IMR-90 (cell line): ENCODE results near the gene TIMM13. TPM values are rescaled to one million over a fixed set of nuclear protein-coding genes. Genes with fewer than 3 reads are reported as not detected.

ENCODE experiments used
- ATAC-seq: fragments of 200-7000 bp; cut with Tn5 transposase; 2 replicates; pipeline ENCODE4 v1.9.1; 2020; ENCODE audit warnings: low read depth, mild to moderate bottlenecking, moderate library complexity
- BruUV-seq: library from RNA; stranded (reverse); fragments of 400-500 nt; replicated peaks from 2 replicates; lab custom pipeline; 2021; lab: Mats Ljungman, UMichigan
- CTCF ChIA-PET: fragments of 300-600 bp; formaldehyde crosslinking; extraction: SDS; loops from one replicate; lab custom pipeline; 2021; ENCODE audit warnings: antibody characterized with exemption; lab: Yijun Ruan, JAX
- POLR2A ChIA-PET: fragments of 300-600 bp; sonication (Branson Sonifier 250); formaldehyde crosslinking; loops from one replicate; lab custom pipeline; 2022; ENCODE audit warnings: antibody characterized with exemption; ENCODE audit not compliant: unreplicated experiment; lab: Charles Lee
- DNase-seq: peaks from one replicate; pipeline ENCODE4 v3.0.0; 2013
- H2AFZ ChIP-seq: replicated peaks from 2 replicates; pipeline ENCODE3; 2013; ENCODE audit warnings: low read length, mild to moderate bottlenecking; ENCODE audit not compliant: poor library complexity
- H2AK5ac ChIP-seq: 2 replicates; pipeline ENCODE4 v1.6.1; 2013; ENCODE audit warnings: low read depth, low read length, inconsistent platforms
- H2AK9ac ChIP-seq: replicated peaks from 2 replicates; pipeline ENCODE3; 2013; ENCODE audit warnings: mild to moderate bottlenecking, low read depth, low read length, moderate library complexity; ENCODE audit not compliant: poor library complexity
- H2BK120ac ChIP-seq: 2 replicates; pipeline ENCODE4 v1.6.1; 2013; ENCODE audit warnings: low read depth, low read length, inconsistent platforms
- H2BK15ac ChIP-seq: 3 replicates; pipeline ENCODE4 v1.6.1; 2013; ENCODE audit warnings: low read depth, low read length, inconsistent platforms
- H2BK20ac ChIP-seq: 2 replicates; pipeline ENCODE4 v1.6.1; 2013; ENCODE audit warnings: low read depth, mild to moderate bottlenecking, inconsistent platforms, low read length, moderate library complexity
- H2BK5ac ChIP-seq: 2 replicates; pipeline ENCODE4 v1.6.1; 2013; ENCODE audit warnings: mild to moderate bottlenecking, low read depth, low read length, inconsistent platforms; ENCODE audit not compliant: poor library complexity, severe bottlenecking
- H3K14ac ChIP-seq: replicated peaks from 2 replicates; pipeline ENCODE4 v1.6.1; 2013; ENCODE audit warnings: low read depth, low read length, inconsistent platforms
- H3K18ac ChIP-seq: 2 replicates; pipeline ENCODE4 v1.6.1; 2013; ENCODE audit warnings: low read depth, low read length, control low read depth
- H3K23ac ChIP-seq: 2 replicates; pipeline ENCODE4 v1.6.1; 2013; ENCODE audit warnings: low read depth, low read length, inconsistent platforms
- H3K27ac ChIP-seq: 2 replicates; pipeline ENCODE4 v1.5.1; 2013; ENCODE audit warnings: mild to moderate bottlenecking, control low read depth, low read length; ENCODE audit not compliant: insufficient read depth
- H3K27me3 ChIP-seq: 2 replicates; pipeline ENCODE4 v1.6.1; 2013; ENCODE audit warnings: low read length; ENCODE audit not compliant: control insufficient read depth, insufficient read depth
- H3K36me3 ChIP-seq: 2 replicates; pipeline ENCODE4 v1.6.1; 2013; ENCODE audit warnings: low read length, mixed read lengths; ENCODE audit not compliant: control insufficient read depth, insufficient read depth
- H3K4ac ChIP-seq: 2 replicates; pipeline ENCODE4 v1.6.1; 2013; ENCODE audit warnings: low read depth, low read length, inconsistent platforms
- H3K4me1 ChIP-seq: 2 replicates; pipeline ENCODE4 v1.6.1; 2013; ENCODE audit warnings: low read length, mixed read lengths; ENCODE audit not compliant: control insufficient read depth, insufficient read depth
- H3K4me2 ChIP-seq: 2 replicates; pipeline ENCODE4 v1.6.1; 2013; ENCODE audit warnings: low read depth, mild to moderate bottlenecking, control low read depth, low read length, moderate library complexity
- H3K4me3 ChIP-seq: 2 replicates; pipeline ENCODE4 v1.5.1; 2013; ENCODE audit warnings: low read depth, mild to moderate bottlenecking, control low read depth, low read length, moderate library complexity; ENCODE audit not compliant: insufficient read depth
- H3K56ac ChIP-seq: 2 replicates; pipeline ENCODE4 v1.6.1; 2013; ENCODE audit warnings: low read length, inconsistent platforms; ENCODE audit not compliant: insufficient read depth; ENCODE audit errors: extremely low read depth
- H3K79me1 ChIP-seq, 2 experiments: 2 replicates each; pipeline ENCODE4 v1.6.1; 2013; ENCODE audit warnings: low read length in 2 of 2, inconsistent platforms in 1 of 2, low read depth in 1 of 2
- H3K9ac ChIP-seq: 2 replicates; pipeline ENCODE4 v1.6.1; 2013; ENCODE audit warnings: low read depth, low read length, control low read depth
- H3K9me1 ChIP-seq: 2 replicates; pipeline ENCODE4 v1.6.1; 2013; ENCODE audit warnings: low read length, inconsistent platforms; ENCODE audit not compliant: insufficient read depth
- H3K9me3 ChIP-seq: 2 replicates; pipeline ENCODE4 v1.6.1; 2013; ENCODE audit warnings: low read length; ENCODE audit not compliant: control insufficient read depth, insufficient read depth
- H4K20me1 ChIP-seq: 2 replicates; pipeline ENCODE4 v1.6.1; 2013; ENCODE audit warnings: low read length, inconsistent platforms; ENCODE audit not compliant: insufficient read depth
- H4K5ac ChIP-seq: 2 replicates; pipeline ENCODE4 v1.6.1; 2013; ENCODE audit warnings: mild to moderate bottlenecking, low read depth, low read length, control low read depth
- H4K8ac ChIP-seq, 2 experiments: 2 replicates each; pipeline ENCODE4 v1.6.1; 2013; ENCODE audit warnings: low read depth in 2 of 2, low read length in 2 of 2, control low read depth in 1 of 2, inconsistent platforms in 1 of 2
- H4K91ac ChIP-seq: 2 replicates; pipeline ENCODE4 v1.6.1; 2013; ENCODE audit warnings: low read depth, low read length, inconsistent platforms; ENCODE audit not compliant: insufficient read depth
- BHLHE40 ChIP-seq: fragments of 150-350 bp; IDR thresholded peaks from 2 replicates; pipeline ENCODE4 v1.6.1; 2016; ENCODE audit warnings: mild to moderate bottlenecking, low read depth, low read length
- CEBPB ChIP-seq: IDR thresholded peaks from 2 replicates; pipeline ENCODE4 v1.6.1; 2012; ENCODE audit warnings: low read depth, low read length, improper control_type of control experiment
- CHD1 ChIP-seq: IDR thresholded peaks from 2 replicates; pipeline ENCODE4 v1.6.1; 2012; ENCODE audit warnings: low read depth, low read length, improper control_type of control experiment
- FOS ChIP-seq: fragments of 150-350 bp; IDR thresholded peaks from 2 replicates; pipeline ENCODE4 v1.6.1; 2016; ENCODE audit warnings: low read depth, low read length
- MAZ ChIP-seq: IDR thresholded peaks from 2 replicates; pipeline ENCODE4 v1.6.1; 2012; ENCODE audit warnings: low read depth, mild to moderate bottlenecking, low read length, improper control_type of control experiment, moderate library complexity, borderline replicate concordance
- MXI1 ChIP-seq: IDR thresholded peaks from 2 replicates; pipeline ENCODE4 v1.6.1; 2012; ENCODE audit warnings: low read depth, mild to moderate bottlenecking, low read length, moderate library complexity, borderline replicate concordance
- RAD21 ChIP-seq: IDR thresholded peaks from 2 replicates; pipeline ENCODE4 v1.6.1; 2012; ENCODE audit warnings: low read length, improper control_type of control experiment
- RCOR1 ChIP-seq: IDR thresholded peaks from 2 replicates; pipeline ENCODE4 v1.6.1; 2012; ENCODE audit warnings: mild to moderate bottlenecking, low read length, improper control_type of control experiment; ENCODE audit not compliant: insufficient replicate concordance
- RFX5 ChIP-seq: IDR thresholded peaks from 2 replicates; pipeline ENCODE4 v1.8.0; 2012; ENCODE audit warnings: low read depth, mild to moderate bottlenecking, low read length, moderate library complexity
- SMC3 ChIP-seq: fragments of 150-350 bp; IDR thresholded peaks from 2 replicates; pipeline ENCODE4 v1.6.1; 2016; ENCODE audit warnings: low read depth, mild to moderate bottlenecking, antibody characterized with exemption, low read length, moderate library complexity
- WGBS, 2 experiments: methylation state at CpG; one replicate each; pipeline versions ENCODE4 v1.1.5 to v1.1.7; 2013; ENCODE audit warnings: missing lambda C conversion rate in 2 of 2; ENCODE audit not compliant: insufficient read length in 1 of 2; ENCODE audit errors: extremely low coverage in 2 of 2; 5-methylcytosine and 5-hydroxymethylcytosine counted together
- dilution Hi-C: fragments of 300-500 bp; cut with HindIII; formaldehyde crosslinking; loops from one replicate; pipeline ENCODE4 v1.14.3; 2018; ENCODE audit warnings: low sequenced_read_pairs; ENCODE audit not compliant: unreplicated experiment
- in situ Hi-C: fragments of 300-500 bp; cut with MboI; formaldehyde crosslinking; loops from 3 replicates; pipeline ENCODE4 v1.14.3; 2019; ENCODE audit warnings: low sequenced_read_pairs, inconsistent platforms, mixed read lengths
- intact Hi-C: fragments of 100-400 bp; cut with micrococcal nuclease; formaldehyde crosslinking; loops from 2 replicates; pipeline ENCODE4 v1.10.0; 2022
- polyA plus RNA-seq, 3 experiments: library from polyadenylated mRNA; depleted of rRNA; stranded (reverse); fragments of >200 nt; gene quantifications; 2 replicates each; pipeline ENCODE4 v1.2.3, GENCODE V29; 2012; ENCODE audit warnings: low replicate concordance in 1 of 3
- total RNA-seq: library from RNA; depleted of rRNA; stranded (reverse); fragments of >200 nt; gene quantifications from 2 replicates; pipeline ENCODE4 v1.2.3, GENCODE V29; 2012

Gene TIMM13
- total and polyA plus RNA-seq, 2 of the 4 experiments (the other 2 are of a cell fraction), result 21.0 to 62.3 TPM

DNA sequence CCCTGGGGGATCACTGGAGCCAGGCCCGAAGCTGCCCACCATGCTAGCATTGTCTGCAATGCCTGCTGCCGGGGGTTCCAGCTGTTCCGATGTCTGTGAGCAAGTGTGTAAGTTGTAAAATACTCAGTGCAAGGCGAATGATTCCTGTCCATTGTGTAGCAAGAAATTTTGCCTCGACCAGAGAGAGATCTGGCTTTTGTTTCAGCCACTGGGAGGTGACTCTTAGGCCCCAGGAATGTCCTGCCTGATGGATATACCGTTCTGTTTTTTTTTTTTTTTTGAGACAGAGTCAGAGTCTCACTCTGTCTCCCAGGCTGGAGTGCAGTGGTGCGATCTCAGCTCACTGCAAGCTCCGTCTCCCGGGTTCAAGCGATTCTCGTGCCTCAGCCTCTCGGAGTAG lies 41.2 kb upstream of the TIMM13 start:
- H2AK5ac ChIP-seq, result no peak overlapping the region
- intact Hi-C loops (no loop called here), in situ Hi-C loops (no loop called here), dilution Hi-C loops (no loop called here)
- no peak overlapping the region for H2BK5ac ChIP-seq
- no peak overlapping the region for H2BK15ac ChIP-seq
- no peak for TF ChIP-seq MAZ
- TF ChIP-seq FOS, result no peak
- no peak for TF ChIP-seq MXI1
- no peak for TF ChIP-seq CHD1
- TF ChIP-seq CEBPB, result no peak
- no peak for TF ChIP-seq RCOR1
- no peak for TF ChIP-seq BHLHE40
- TF ChIP-seq RAD21, result no peak
- TF ChIP-seq RFX5, result no peak
- no peak for TF ChIP-seq SMC3
- no peak overlapping the region for H3K14ac ChIP-seq
- no peaks in the 10 kb centered on the region for H3K9me3 ChIP-seq
- no peak overlapping the region for H2AK9ac ChIP-seq
- H4K5ac ChIP-seq, result no peak overlapping the region
- no peak overlapping the region for H4K91ac ChIP-seq
- H2BK20ac ChIP-seq, result no peak overlapping the region
- H3K56ac ChIP-seq, result no peak overlapping the region
- no peaks in the 10 kb centered on the region for H4K20me1 ChIP-seq
- no peak overlapping the region for H3K23ac ChIP-seq
- H3K4me3 ChIP-seq, result no peak overlapping the region
- H3K4me1 ChIP-seq, result peaks cover 7% of the 10 kb centered on the region
- H3K27me3 ChIP-seq, result no peaks in the 10 kb centered on the region
- H3K18ac ChIP-seq, result no peak overlapping the region
- H3K4me2 ChIP-seq, result no peak overlapping the region
- BruUV-seq, result no TSS peak
- H3K9ac ChIP-seq, result no peak overlapping the region
- 0 out of 2 replicates have a peak, but pooled peaks cover 7% of the 10 kb centered on the region for H3K9me1 ChIP-seq
- no peak overlapping the region for H2BK120ac ChIP-seq
- POLR2A ChIA-PET, result interaction anchor here (0.7 kb wide), 1 partner anchor 12 kb away, joined by 3 read pairs; no protein-coding TSS in a partner anchor
- ATAC-seq (no peak; the same call in 1 of the 2 replicates), DNase-seq (no peak)
- no peak overlapping the region for H2AFZ ChIP-seq
- H3K79me1 ChIP-seq, result no peaks in the 10 kb centered on the region
- H3K27ac ChIP-seq, result no peak overlapping the region
- no peak overlapping the region for H4K8ac ChIP-seq
- no peaks in the 10 kb centered on the region for H3K36me3 ChIP-seq
- CTCF ChIA-PET, result interaction anchor here (0.6 kb wide), 1 partner anchor 120 kb away, joined by 3 read pairs; no protein-coding TSS in a partner anchor
- WGBS, 2 experiments, result 58% methylated on average over 4 of the region's 12 CpGs; no CpG with 5 or more reads in 1 of the 2 experiments
- no peak overlapping the region for H3K4ac ChIP-seq
